GM21576 (cell line): ENCODE measurements around the gene GUCA1A.
"Not testable (repeated sequence)": the region's sequence is repeated elsewhere in the genome, so short reads cannot be mapped to it uniquely, and the experiment has no call there.

Experiments used
- ATAC-seq: cut with Tn5 transposase; IDR thresholded peaks from one replicate; pipeline ENCODE4 v1.9.1; 2021; ENCODE audit warnings: mild to moderate bottlenecking, moderate library complexity; ENCODE audit not compliant: unreplicated experiment

The GUCA1A gene

GRCh38 chr6:42171813-42172581, 1.2 kb upstream of the GUCA1A start:
- ATAC-seq = no peak

- ATAC-seq = no peak
Measured at GRCh38 chr6:42175860-42176259, 2.7 kb downstream of the GUCA1A start.

GRCh38 chr6:42176981-42177380, 3.8 kb downstream of the GUCA1A start:
- no peak for ATAC-seq

GRCh38 chr6:42177514-42178364, 4.6 kb downstream of the GUCA1A start:
- ATAC-seq = no peak

- no peak for ATAC-seq
Measured at GRCh38 chr6:42179261-42179944, 6.2 kb downstream of the GUCA1A start.

- no peak for ATAC-seq
Measured at GRCh38 chr6:42179945-42180313, 6.8 kb downstream of the GUCA1A start.

GRCh38 chr6:42182101-42182500, 8.9 kb downstream of the GUCA1A start:
- no peak for ATAC-seq

GRCh38 chr6:42184475-42184874, 11.3 kb downstream of the GUCA1A start:
- no peak for ATAC-seq

GRCh38 chr6:42185597-42185996, 12.4 kb downstream of the GUCA1A start:
- ATAC-seq = no peak

- ATAC-seq = no peak
Measured at GRCh38 chr6:42188406-42188805, 15.2 kb downstream of the GUCA1A start.

- ATAC-seq = no peak
Measured at GRCh38 chr6:42190554-42191183, 17.5 kb downstream of the GUCA1A start.

- ATAC-seq = not testable (repeated sequence)
Measured at GRCh38 chr6:42192385-42192784, 19.2 kb downstream of the GUCA1A start.

- no peak for ATAC-seq
Measured at GRCh38 chr6:42193491-42193894, 20.3 kb downstream of the GUCA1A start.

GRCh38 chr6:42194056-42194455, 20.9 kb downstream of the GUCA1A start:
- ATAC-seq = no peak

- ATAC-seq = no peak
Measured at GRCh38 chr6:42195415-42195814, 22.3 kb downstream of the GUCA1A start.

- no peak for ATAC-seq
Measured at GRCh38 chr6:42197555-42198362, 24.6 kb downstream of the GUCA1A start.

- no peak for ATAC-seq
Measured at GRCh38 chr6:42199106-42199981, 26.2 kb downstream of the GUCA1A start.

- ATAC-seq = no peak
Measured at GRCh38 chr6:42200035-42200434, 26.9 kb downstream of the GUCA1A start.

GRCh38 chr6:42201382-42201781, 28.2 kb downstream of the GUCA1A start:
- no peak for ATAC-seq
